Tibial artery (tissue), 4 donors: ENCODE measurements around the gene RNF113B.

Experiments used
- DNase-seq, 2 donors: peaks; one replicate each; pipeline ENCODE4 v3.0.0-alpha.2; 2019
- H3K27ac ChIP-seq, 2 donors: fragments of 200-600 bp; sonication (generic) in 1 of 2; 1 replicate in 1 of 2; 2 replicates in 1 of 2; pipeline ENCODE4 v1.5.1; 2018 to 2019; ENCODE audit warnings: mild to moderate bottlenecking in 1 of 2
- H3K27me3 ChIP-seq, 2 donors: fragments of 200-600 bp; sonication (generic) in 1 of 2; one replicate each; pipeline versions ENCODE4 v1.5.1 to v1.6.0; 2016 to 2019
- H3K36me3 ChIP-seq, 3 donors: fragments of 200-600 bp; sonication (generic) in 2 of 3; one replicate each; pipeline ENCODE4 v1.5.1; 2016 to 2019; ENCODE audit warnings: mild to moderate bottlenecking in 2 of 3
- H3K4me1 ChIP-seq, 4 donors: fragments of 200-600 bp; sonication (generic) in 2 of 4; 1 replicate in 3 of 4; 2 replicates in 1 of 4; pipeline ENCODE4 v1.5.1; 2016 to 2019
- H3K4me3 ChIP-seq, 2 donors: fragments of 200-600 bp; sonication (generic) in 1 of 2; 1 replicate in 1 of 2; 2 replicates in 1 of 2; pipeline ENCODE4 v1.5.1; 2018 to 2019; ENCODE audit warnings: mild to moderate bottlenecking in 2 of 2
- H3K9me3 ChIP-seq, 3 donors: fragments of 200-600 bp; sonication (generic) in 1 of 3; one replicate each; pipeline ENCODE4 v1.5.1; 2016 to 2019
- CTCF ChIP-seq, 2 experiments: fragments of 200-600 bp in 1 of 2; fragments of 450-650 bp in 1 of 2; IDR thresholded peaks; one replicate each; pipeline ENCODE4 v1.5.1; 2017 to 2019; ENCODE audit warnings: antibody characterized with exemption in 2 of 2, mild to moderate bottlenecking in 1 of 2, moderate library complexity in 1 of 2
- intact Hi-C: fragments of 100-400 bp; cut with DNase I; formaldehyde crosslinking; loops from one replicate; pipeline ENCODE4 v1.15.0; 2023; ENCODE audit warnings: low total_unique reads

Gene RNF113B

GRCh38 chr13:98222816-98223215 lies 45.7 kb upstream of the RNF113B start:
- Histone ChIP-seq H3K27ac (no peak overlapping the region), H3K9me3 (no peaks in the 10 kb centered on the region), H3K36me3 (no peaks in the 10 kb centered on the region), H3K27me3 (no peaks in the 10 kb centered on the region), H3K4me3 (no peak overlapping the region), H3K4me1 (peaks cover 0 to 48% (median 26%) of the 10 kb centered on the region in 4 donors)
- intact Hi-C loops: no loop called here
- no peak for TF ChIP-seq CTCF (IDR thresholded peaks at IDR 0.05)
- DNase-seq: no peak

GRCh38 chr13:98222081-98222554 lies 45.0 kb upstream of the RNF113B start:
- no peaks in the 10 kb centered on the region for H3K9me3 ChIP-seq
- H3K27ac ChIP-seq: no peak overlapping the region
- intact Hi-C loops: no loop called here
- H3K36me3 ChIP-seq: no peaks in the 10 kb centered on the region
- H3K4me3 ChIP-seq: no peak overlapping the region
- no peaks in the 10 kb centered on the region for H3K27me3 ChIP-seq
- no peak for TF ChIP-seq CTCF (IDR thresholded peaks at IDR 0.05)
- peaks cover 0 to 48% (median 26%) of the 10 kb centered on the region in 4 donors for H3K4me1 ChIP-seq
- no peak for DNase-seq

- intact Hi-C loops: no loop called here
- Histone ChIP-seq H3K4me1 (peaks cover 0 to 56% (median 34%) of the 10 kb centered on the region in 4 donors), H3K9me3 (no peaks in the 10 kb centered on the region), H3K36me3 (no peaks in the 10 kb centered on the region), H3K27me3 (no peaks in the 10 kb centered on the region), H3K27ac (peak overlapping the region in 1 of 2 donors; percentile 26), H3K4me3 (no peak overlapping the region)
- no peak for TF ChIP-seq CTCF (IDR thresholded peaks at IDR 0.05)
- no peak for DNase-seq
These were observed 44.2 kb upstream of the RNF113B start for GRCh38 chr13:98221234-98221633.

GRCh38 chr13:98220271-98220791 lies 43.3 kb upstream of the RNF113B start:
- peaks cover 0 to 63% (median 34%) of the 10 kb centered on the region in 4 donors for H3K4me1 ChIP-seq
- H3K36me3 ChIP-seq: no peaks in the 10 kb centered on the region
- H3K9me3 ChIP-seq: no peaks in the 10 kb centered on the region
- intact Hi-C loops: no loop called here
- DNase-seq: no peak
- peak overlapping the region in 1 of 2 donors; percentile 26 for H3K27ac ChIP-seq
- no peaks in the 10 kb centered on the region for H3K27me3 ChIP-seq
- peak overlapping the region in 1 of 2 donors; percentile 22 for H3K4me3 ChIP-seq
- TF ChIP-seq CTCF (IDR thresholded peaks at IDR 0.05): no peak

- Histone ChIP-seq H3K9me3 (no peaks in the 10 kb centered on the region), H3K36me3 (peaks cover 0 to 4% (median 0%) of the 10 kb centered on the region in 3 donors), H3K4me1 (peaks cover 0 to 63% (median 34%) of the 10 kb centered on the region in 4 donors), H3K27me3 (no peaks in the 10 kb centered on the region), H3K27ac (peak overlapping the region in 1 of 2 donors; percentile 26), H3K4me3 (no peak overlapping the region)
- DNase-seq: no peak
- intact Hi-C loops: loop anchor here (10.0 kb wide), 1 partner anchor 75 kb away; the partner anchor contains the start of gene FARP1
- TF ChIP-seq CTCF (IDR thresholded peaks at IDR 0.05): no peak
These were observed 42.6 kb upstream of the RNF113B start for GRCh38 chr13:98219685-98220084.
